BJ (cell line): Measurements from ENCODE around the gene PIM1. TPM values are rescaled to one million over a fixed set of nuclear protein-coding genes. Genes with fewer than 3 reads are reported as not detected.

Source experiments
- CTCF ChIA-PET: fragments of 350-600 bp; formaldehyde crosslinking; extraction: SDS; loops from one replicate; lab custom pipeline; 2021; ENCODE audit warnings: antibody characterized with exemption, inconsistent platforms; lab: Yijun Ruan, JAX
- POLR2A ChIA-PET: fragments of 300-600 bp; sonication (Branson Sonifier 250); formaldehyde crosslinking; extraction: SDS; loops from one replicate; lab custom pipeline; 2021; ENCODE audit warnings: antibody characterized with exemption; lab: Charles Lee
- DNase-seq: peaks from one replicate; pipeline ENCODE4 v3.0.0-alpha.2; 2011; ENCODE audit warnings: low read depth
- H3K27me3 ChIP-seq: 2 replicates; pipeline ENCODE4 v1.6.0; 2011; ENCODE audit warnings: low read length; ENCODE audit not compliant: control insufficient read depth, insufficient read depth
- H3K36me3 ChIP-seq: 2 replicates; pipeline ENCODE4 v1.5.1; 2011; ENCODE audit warnings: low read length; ENCODE audit not compliant: control insufficient read depth, insufficient read depth
- H3K4me3 ChIP-seq: 2 replicates; pipeline ENCODE4 v1.5.1; 2011; ENCODE audit warnings: low read depth, mild to moderate bottlenecking, control low read depth, low read length
- polyA plus RNA-seq: library from polyadenylated mRNA; depleted of rRNA; stranded (reverse); fragments of >200 nt; gene quantifications from 2 replicates; pipeline ENCODE4 v1.2.3, GENCODE V29; 2011
- TF ChIP-seq, protein P1 (sequence below): IDR thresholded peaks from 2 replicates; pipeline ENCODE4 v1.5.1; 2011; ENCODE audit warnings: low read depth, mild to moderate bottlenecking, control low read depth, inconsistent platforms, low read length, moderate library complexity; ENCODE audit not compliant: insufficient read depth

PIM1 gene
- polyA plus RNA-seq, 1 experiment = 20.7 TPM

- Histone ChIP-seq H3K4me3 (peak overlapping the region; percentile 86), H3K36me3 (peaks cover 24% of the 10 kb centered on the region), H3K27me3 (no peaks in the 10 kb centered on the region)
- TF ChIP-seq, protein P1, sequence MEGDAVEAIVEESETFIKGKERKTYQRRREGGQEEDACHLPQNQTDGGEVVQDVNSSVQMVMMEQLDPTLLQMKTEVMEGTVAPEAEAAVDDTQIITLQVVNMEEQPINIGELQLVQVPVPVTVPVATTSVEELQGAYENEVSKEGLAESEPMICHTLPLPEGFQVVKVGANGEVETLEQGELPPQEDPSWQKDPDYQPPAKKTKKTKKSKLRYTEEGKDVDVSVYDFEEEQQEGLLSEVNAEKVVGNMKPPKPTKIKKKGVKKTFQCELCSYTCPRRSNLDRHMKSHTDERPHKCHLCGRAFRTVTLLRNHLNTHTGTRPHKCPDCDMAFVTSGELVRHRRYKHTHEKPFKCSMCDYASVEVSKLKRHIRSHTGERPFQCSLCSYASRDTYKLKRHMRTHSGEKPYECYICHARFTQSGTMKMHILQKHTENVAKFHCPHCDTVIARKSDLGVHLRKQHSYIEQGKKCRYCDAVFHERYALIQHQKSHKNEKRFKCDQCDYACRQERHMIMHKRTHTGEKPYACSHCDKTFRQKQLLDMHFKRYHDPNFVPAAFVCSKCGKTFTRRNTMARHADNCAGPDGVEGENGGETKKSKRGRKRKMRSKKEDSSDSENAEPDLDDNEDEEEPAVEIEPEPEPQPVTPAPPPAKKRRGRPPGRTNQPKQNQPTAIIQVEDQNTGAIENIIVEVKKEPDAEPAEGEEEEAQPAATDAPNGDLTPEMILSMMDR = peak; percentile 92
- peak; percentile 87 for DNase-seq
- ChIA-PET CTCF (interaction anchor here (0.6 to 8.0 kb wide), 39 partner anchors 8 to 413 kb away, joined by 3 to 243 read pairs (median 6); partner anchors contain the start of gene MTCH1), POLR2A (interaction anchor here (0.6 to 0.8 kb wide), 2 partner anchors 38 to 143 kb away, joined by 3 read pairs; no protein-coding TSS in a partner anchor)
Measured at GRCh38 chr6:37171970-37172812, 2.2 kb downstream of the PIM1 start.

GRCh38 chr6:37172912-37173492 lies 3.0 kb downstream of the PIM1 start:
- DNase-seq = no peak
- H3K36me3 ChIP-seq = peaks cover 24% of the 10 kb centered on the region
- ChIA-PET CTCF (interaction anchor here (0.7 to 8.0 kb wide), 29 partner anchors 8 to 186 kb away, joined by 3 to 243 read pairs (median 7); partner anchors contain the start of gene MTCH1), POLR2A (interaction anchor here (0.6 kb wide), 1 partner anchor 144 kb away, joined by 3 read pairs; no protein-coding TSS in a partner anchor)
- H3K27me3 ChIP-seq = no peaks in the 10 kb centered on the region
- TF ChIP-seq, protein P1 = no peak
- H3K4me3 ChIP-seq = peak overlapping the region; percentile 86; the same call in 1 of the 2 replicates

DNA sequence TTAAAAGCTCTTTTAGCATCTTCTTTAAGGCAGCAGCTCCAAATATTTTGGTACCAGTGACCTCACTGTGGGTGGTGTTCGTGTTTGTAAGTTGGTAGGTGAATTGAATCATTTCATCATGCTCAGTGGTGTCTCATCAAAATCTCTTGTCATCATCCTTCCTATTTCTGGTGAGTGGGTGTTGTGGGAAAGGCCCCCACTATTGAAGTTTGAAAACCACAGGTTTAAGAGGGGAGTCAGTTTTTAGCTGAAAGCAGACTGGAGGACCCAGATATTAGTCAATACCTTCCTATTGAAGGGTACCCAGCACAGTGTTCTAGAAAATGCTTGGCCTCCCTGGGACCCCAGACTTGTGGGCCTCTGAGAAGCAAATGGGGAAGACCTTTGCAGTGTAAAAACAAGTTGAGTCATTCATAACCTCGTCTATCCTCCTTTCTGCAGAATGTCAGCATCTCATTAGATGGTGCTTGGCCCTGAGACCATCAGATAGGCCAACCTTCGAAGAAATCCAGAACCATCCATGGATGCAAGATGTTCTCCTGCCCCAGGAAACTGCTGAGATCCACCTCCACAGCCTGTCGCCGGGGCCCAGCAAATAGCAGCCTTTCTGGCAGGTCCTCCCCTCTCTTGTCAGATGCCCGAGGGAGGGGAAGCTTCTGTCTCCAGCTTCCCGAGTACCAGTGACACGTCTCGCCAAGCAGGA lies 3.7 kb downstream of the PIM1 start:
- H3K36me3 ChIP-seq = peaks cover 24% of the 10 kb centered on the region
- DNase-seq = no peak
- ChIA-PET CTCF (interaction anchor here (1.0 to 8.0 kb wide), 12 partner anchors 7 to 166 kb away, joined by 3 to 243 read pairs (median 12); no protein-coding TSS in a partner anchor), POLR2A (interaction anchor here (0.6 kb wide), 1 partner anchor 89 kb away, joined by 10 read pairs; no protein-coding TSS in a partner anchor)
- TF ChIP-seq, protein P1 = no peak
- no peaks in the 10 kb centered on the region for H3K27me3 ChIP-seq
- no peak overlapping the region for H3K4me3 ChIP-seq

DNA sequence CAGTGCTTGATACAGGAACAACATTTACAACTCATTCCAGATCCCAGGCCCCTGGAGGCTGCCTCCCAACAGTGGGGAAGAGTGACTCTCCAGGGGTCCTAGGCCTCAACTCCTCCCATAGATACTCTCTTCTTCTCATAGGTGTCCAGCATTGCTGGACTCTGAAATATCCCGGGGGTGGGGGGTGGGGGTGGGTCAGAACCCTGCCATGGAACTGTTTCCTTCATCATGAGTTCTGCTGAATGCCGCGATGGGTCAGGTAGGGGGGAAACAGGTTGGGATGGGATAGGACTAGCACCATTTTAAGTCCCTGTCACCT lies 4.2 kb downstream of the PIM1 start:
- H3K4me3 ChIP-seq = no peak overlapping the region
- no peaks in the 10 kb centered on the region for H3K27me3 ChIP-seq
- H3K36me3 ChIP-seq = peaks cover 24% of the 10 kb centered on the region
- DNase-seq = no peak
- CTCF ChIA-PET = interaction anchor here (0.8 to 8.0 kb wide), 8 partner anchors 33 to 156 kb away, joined by 3 to 243 read pairs (median 20); no protein-coding TSS in a partner anchor
- TF ChIP-seq, protein P1 = no peak
- POLR2A ChIA-PET = interaction anchor here (0.6 kb wide), 1 partner anchor 90 kb away, joined by 10 read pairs; no protein-coding TSS in a partner anchor
